Measurements from ENCODE around the gene DFFB. TPM values are rescaled to one million over a fixed set of nuclear protein-coding genes. Genes with fewer than 3 reads are reported as not detected.

The DFFB gene
- total and polyA plus RNA-seq, 4 donors, result 5.1 to 12.1 (median 5.8) TPM

- Histone ChIP-seq H3K9me3 (ENCODE audit: control insufficient read depth in 4 of 4, insufficient read depth in 3 of 4, low read length in 3 of 4) (no peaks in the 10 kb centered on the region), H3K27ac (ENCODE audit: low read depth in 1 of 2, low read length in 1 of 2) (no peak overlapping the region), H3K27me3 (ENCODE audit: control insufficient read depth in 3 of 3, insufficient read depth in 3 of 3, low read length in 2 of 3) (peaks cover 0 to 3% (median 0%) of the 10 kb centered on the region in 3 donors), H3K9ac (ENCODE audit: insufficient read depth in 1 of 2, low read length in 2 of 2) (no peak overlapping the region), H3K4me1 (ENCODE audit: control insufficient read depth in 5 of 5, insufficient read depth in 5 of 5, low read length in 5 of 5) (peaks cover 0 to 9% (median 0%) of the 10 kb centered on the region in 5 donors), H3K36me3 (ENCODE audit: control insufficient read depth in 4 of 4, insufficient read depth in 4 of 4, low read length in 4 of 4) (no peaks in the 10 kb centered on the region), H3K4me3 (no peak overlapping the region)
- 65 to 79% methylated on average over 6 of the region's 6 CpGs for whole genome bisulfite sequencing, 2 donors
- ATAC-seq (ENCODE audit: insufficient read depth, low FRiP score), result peak; percentile 69
- DNase-seq, result no peak
- TF ChIP-seq CTCF (IDR thresholded peaks at IDR 0.05; ENCODE audit: control extremely low read depth, extremely low read depth), result no peak
Observed at GRCh38 chr1:3922201-3922725, 65.0 kb downstream of the DFFB start.

GRCh38 chr1:3922851-3923250 is 65.6 kb downstream of the DFFB start:
- Histone ChIP-seq H3K27ac (ENCODE audit: low read depth in 1 of 2, low read length in 1 of 2) (no peak overlapping the region), H3K4me1 (ENCODE audit: control insufficient read depth in 5 of 5, insufficient read depth in 5 of 5, low read length in 5 of 5) (peaks cover 0 to 9% (median 0%) of the 10 kb centered on the region in 5 donors), H3K9me3 (ENCODE audit: control insufficient read depth in 4 of 4, insufficient read depth in 3 of 4, low read length in 3 of 4) (no peaks in the 10 kb centered on the region), H3K4me3 (no peak overlapping the region), H3K27me3 (ENCODE audit: control insufficient read depth in 3 of 3, insufficient read depth in 3 of 3, low read length in 2 of 3) (peaks cover 0 to 3% (median 0%) of the 10 kb centered on the region in 3 donors), H3K9ac (ENCODE audit: insufficient read depth in 1 of 2, low read length in 2 of 2) (no peak overlapping the region), H3K36me3 (ENCODE audit: control insufficient read depth in 4 of 4, insufficient read depth in 4 of 4, low read length in 4 of 4) (no peaks in the 10 kb centered on the region)
- 68 to 86% methylated on average over 6 of the region's 6 CpGs for WGBS, 2 donors
- no peak for TF ChIP-seq CTCF (IDR thresholded peaks at IDR 0.05; ENCODE audit: control extremely low read depth, extremely low read depth)
- ATAC-seq (ENCODE audit: insufficient read depth, low FRiP score), result no peak
- DNase-seq, result no peak

GRCh38 chr1:3923378-3924185 is 66.3 kb downstream of the DFFB start:
- TF ChIP-seq CTCF (IDR thresholded peaks at IDR 0.05; ENCODE audit: control extremely low read depth, extremely low read depth), result no peak

More at GRCh38 chr1:3923378-3924185, 66.3 kb downstream of the DFFB start:
- DNase-seq (no peak), ATAC-seq (ENCODE audit: insufficient read depth, low FRiP score) (no peak)
- H3K4me1 ChIP-seq (ENCODE audit: control insufficient read depth in 5 of 5, insufficient read depth in 5 of 5, low read length in 5 of 5), result peaks cover 0 to 9% (median 0%) of the 10 kb centered on the region in 5 donors
- H3K27ac ChIP-seq (ENCODE audit: low read depth in 1 of 2, low read length in 1 of 2), result no peak overlapping the region
- H3K9ac ChIP-seq (ENCODE audit: insufficient read depth in 1 of 2, low read length in 2 of 2), result no peak overlapping the region
- no peak overlapping the region for H3K4me3 ChIP-seq
- no peaks in the 10 kb centered on the region for H3K9me3 ChIP-seq (ENCODE audit: control insufficient read depth in 4 of 4, insufficient read depth in 3 of 4, low read length in 3 of 4)
- 82 to 86% methylated on average over 25 of the region's 25 CpGs for WGBS, 2 donors
- no peaks in the 10 kb centered on the region for H3K36me3 ChIP-seq (ENCODE audit: control insufficient read depth in 4 of 4, insufficient read depth in 4 of 4, low read length in 4 of 4)
- peaks cover 0 to 3% (median 0%) of the 10 kb centered on the region in 3 donors for H3K27me3 ChIP-seq (ENCODE audit: control insufficient read depth in 3 of 3, insufficient read depth in 3 of 3, low read length in 2 of 3)

All from lung (tissue), 12 donors.